GM19351 (cell line): Measurements from ENCODE around the gene CCDC154.
"Not testable (repeated sequence)": the region's sequence is repeated elsewhere in the genome, so short reads cannot be mapped to it uniquely, and the experiment has no call there.

Experiments
- ATAC-seq: cut with Tn5 transposase; IDR thresholded peaks from one replicate; pipeline ENCODE4 v1.9.1; 2021; ENCODE audit warnings: mild to moderate bottlenecking, moderate library complexity; ENCODE audit not compliant: unreplicated experiment

CCDC154 gene

DNA sequence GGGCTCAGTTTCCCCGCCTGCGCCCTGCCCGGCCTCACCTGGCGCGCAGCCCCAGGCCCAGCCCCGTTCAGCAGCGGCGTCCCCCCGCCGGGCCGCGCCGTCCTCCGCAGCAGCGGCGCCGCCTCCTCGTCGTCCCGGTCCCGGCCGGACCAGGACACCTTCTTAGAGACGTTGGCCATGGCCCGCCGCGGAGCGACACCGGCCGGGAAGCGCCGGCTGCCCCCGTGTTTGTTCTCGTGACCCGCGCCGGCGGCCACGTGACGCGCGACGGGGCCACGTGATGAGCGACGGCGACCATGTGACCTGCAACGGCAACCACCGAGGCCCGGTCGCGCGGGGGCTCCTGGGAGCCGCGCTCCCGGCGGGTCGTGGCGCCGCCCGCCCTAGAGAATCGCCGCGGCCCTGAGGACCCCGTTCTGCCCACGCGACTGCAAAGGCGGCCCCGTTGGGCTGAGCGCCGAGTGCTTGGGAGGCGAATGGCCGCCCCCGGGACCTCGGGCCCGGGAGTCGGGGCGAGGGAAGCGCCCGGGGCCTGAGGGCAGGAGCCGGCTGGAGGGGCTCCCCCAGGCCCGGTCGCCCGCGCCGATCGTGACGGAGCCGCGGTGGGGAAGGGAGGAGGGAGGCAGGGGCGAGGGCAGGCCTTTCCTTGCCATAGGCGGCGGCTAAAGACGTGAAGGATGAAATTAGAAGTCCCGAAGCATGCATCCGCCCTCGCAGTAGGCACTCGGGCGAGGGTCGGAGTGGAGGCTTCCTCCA, 30.6 kb upstream of the CCDC154 start, which contains the start of gene CLCN7:
Gene CLCN7, minus strand, starts transcription at position 233 of the 756 bp plus-strand sequence. Its CDS starts 54 bp downstream, at position 179.
- peak; percentile 67 for ATAC-seq

DNA sequence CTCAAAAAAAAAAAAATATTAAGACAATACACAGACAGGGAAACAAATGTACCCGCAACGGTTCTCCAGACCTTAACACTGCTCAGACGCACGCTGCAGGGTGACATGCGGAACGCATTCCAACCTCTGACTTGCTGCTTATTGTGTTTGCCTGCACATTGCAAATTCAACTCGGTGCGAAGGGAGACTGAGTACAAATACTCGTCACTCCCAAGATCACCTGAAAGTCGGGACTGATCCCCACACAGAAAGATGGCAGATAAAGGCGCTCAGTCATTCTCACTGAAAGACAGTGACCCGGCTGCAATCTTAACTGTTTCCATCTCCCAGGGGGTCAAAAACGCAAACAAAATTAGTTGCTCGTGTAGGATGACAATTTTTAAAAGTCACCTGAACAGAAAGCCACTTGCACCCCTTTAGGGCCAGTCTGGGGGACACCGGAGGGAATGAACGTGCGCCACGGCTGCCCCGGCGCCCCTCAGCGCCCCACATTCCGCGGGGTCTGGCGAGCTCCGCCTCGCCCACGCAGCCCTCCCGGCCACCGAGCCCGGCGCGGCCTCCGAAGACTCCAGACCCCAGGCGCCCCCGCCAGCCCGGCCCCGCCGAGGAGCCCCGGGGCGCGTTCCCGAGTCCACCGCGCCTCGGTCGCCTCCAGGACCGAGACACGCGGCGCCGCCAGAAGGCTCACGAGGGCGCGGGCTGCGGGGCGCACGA, 29.9 kb upstream of the CCDC154 start:
- ATAC-seq = no peak

DNA sequence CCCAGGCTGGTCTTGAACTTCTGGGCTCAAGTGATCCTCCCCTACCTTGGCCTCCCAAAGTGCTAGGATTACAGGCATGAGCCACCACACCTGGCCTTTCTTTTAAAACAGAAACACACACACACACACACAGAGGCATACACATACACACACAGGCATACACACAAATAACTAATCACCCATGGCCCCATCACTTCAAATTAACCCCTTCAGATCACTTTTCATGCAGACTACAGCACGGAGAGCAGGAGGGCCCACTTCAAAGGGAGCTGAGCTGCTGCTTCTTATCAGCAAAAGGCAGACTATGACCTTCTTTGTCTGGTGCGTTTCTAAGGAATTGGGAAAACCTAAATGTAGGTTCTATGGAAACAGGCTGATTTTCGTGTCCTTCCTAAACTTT, 28.6 kb upstream of the CCDC154 start:
- ATAC-seq = no peak

DNA sequence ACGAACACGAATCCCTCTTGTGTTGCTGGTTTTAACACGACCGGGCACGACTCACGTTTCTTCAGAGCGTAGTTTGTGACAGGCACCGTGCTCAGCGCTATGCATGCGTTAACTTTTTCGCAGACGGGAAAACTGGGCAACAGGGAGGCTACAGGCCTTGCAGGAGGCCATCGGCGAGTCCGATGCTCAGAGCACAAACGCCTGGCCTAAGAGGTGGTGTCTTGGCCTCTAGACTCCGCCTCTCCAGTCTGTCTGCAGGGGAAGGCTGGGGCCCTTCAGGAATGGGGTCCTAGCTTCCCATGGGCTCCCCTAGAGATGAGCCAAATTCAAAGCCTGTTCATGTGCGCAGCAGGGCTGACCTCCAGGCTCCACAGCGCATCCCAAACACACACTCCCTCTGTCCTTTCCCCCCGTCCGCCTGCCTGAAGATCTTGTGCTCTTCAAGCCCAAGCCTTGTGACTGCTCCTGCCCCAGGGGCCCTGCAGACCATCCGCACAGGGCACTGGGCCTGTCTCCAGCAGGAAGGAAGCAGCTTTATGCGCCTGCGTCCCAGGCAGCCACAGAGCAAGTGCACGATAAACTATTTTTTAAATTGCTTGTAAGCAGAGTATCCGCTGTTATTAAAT, 27.3 kb upstream of the CCDC154 start:
- no peak for ATAC-seq

DNA sequence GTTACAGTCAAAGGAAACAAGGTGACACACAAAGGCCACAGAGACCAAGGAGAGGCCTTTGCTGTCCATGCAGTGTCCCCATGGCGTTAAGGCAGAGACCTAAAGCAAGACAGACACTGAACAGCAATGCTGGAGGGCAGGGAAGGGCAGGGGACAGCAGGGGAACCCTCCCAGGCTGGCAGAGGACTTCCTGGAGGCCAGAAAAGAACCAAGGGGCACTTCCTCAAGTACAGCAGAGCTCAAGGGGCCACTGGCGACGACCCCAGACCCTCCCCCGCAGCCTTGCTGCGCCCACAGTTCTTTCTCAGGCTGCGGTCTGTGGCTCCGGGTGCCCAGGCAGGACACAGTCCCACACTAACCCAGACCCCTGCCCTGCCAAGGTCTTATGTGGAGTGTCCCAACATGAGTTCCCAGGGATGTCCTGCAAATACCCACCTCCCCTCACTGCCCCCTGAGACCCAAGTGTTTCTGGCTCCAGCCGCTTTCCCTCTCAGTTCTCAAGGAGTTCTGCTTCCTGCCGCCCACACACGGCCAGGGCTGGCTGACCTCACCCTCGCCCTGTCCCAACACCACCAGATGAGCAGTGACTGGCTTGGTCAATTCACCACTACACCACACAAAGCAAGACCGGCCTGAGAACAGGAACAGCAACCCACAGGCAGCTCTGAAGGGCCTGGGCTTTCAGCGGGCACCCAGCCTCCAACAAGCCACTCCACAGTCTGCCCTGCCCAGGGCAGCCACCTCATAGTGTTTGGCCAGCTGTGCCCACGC, 26.3 kb upstream of the CCDC154 start:
- ATAC-seq = peak; percentile 33

DNA sequence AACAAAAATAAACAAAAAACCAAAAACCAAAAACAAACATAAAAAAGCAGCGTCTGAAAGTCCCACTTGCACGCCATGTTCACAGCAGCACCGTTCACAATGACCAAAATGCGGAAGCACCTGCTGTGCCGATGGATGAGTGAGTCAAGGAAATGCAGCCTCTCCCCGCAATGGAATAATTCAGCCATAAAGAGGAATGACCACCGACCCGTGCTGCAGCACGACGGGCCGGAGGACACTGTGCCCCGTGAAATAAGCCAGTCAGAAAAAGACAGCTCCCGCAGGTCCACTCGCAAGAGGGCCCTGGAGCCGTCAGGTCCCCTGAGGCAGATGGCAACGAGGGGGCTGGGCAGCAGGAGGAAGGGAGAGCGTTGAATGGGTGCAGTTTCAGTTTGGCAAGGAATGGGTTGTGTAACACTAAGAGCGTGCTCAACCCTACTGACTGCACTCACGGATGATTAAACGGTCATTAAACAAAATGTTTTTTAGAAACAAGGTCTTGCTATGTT, 25.4 kb upstream of the CCDC154 start:
- ATAC-seq = peak; percentile 59

DNA sequence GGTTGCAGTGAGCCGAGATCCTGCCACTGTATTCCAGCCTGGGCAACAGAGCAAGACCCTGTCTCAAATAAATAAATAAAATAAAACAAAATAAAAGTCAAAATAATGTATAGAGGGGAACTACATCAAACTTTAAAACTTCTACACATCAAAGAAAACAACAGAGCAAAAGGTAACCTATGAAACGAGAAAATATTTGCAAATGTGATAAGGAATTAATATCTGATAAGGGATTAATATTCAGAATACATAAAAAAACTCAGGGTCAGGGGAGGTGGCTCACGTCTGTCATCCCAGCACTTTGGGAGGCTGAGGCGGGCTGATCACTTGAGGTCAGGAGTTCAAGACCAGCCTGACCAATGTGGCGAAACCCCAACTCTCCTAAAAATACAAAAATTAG, 24.8 kb upstream of the CCDC154 start:
- ATAC-seq = not testable (repeated sequence)

DNA sequence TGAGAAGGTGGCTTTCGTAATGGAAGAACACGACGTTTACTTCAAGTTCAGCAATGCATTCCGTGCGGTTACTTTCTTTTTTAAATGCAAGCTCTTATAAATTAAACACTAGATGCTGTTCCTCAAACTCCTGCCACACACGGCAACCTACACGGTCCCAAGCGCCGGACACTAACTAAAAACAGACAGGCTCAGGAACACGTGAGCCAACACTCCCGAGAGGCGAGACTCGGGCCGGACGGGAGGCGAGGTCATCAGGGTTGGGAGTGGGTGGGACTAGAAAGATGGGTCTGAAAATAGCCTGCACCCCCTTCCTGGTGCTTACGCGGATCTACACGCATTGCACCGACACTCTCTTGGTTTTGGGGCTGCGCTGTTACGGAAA, 24.1 kb upstream of the CCDC154 start:
- ATAC-seq = no peak

DNA sequence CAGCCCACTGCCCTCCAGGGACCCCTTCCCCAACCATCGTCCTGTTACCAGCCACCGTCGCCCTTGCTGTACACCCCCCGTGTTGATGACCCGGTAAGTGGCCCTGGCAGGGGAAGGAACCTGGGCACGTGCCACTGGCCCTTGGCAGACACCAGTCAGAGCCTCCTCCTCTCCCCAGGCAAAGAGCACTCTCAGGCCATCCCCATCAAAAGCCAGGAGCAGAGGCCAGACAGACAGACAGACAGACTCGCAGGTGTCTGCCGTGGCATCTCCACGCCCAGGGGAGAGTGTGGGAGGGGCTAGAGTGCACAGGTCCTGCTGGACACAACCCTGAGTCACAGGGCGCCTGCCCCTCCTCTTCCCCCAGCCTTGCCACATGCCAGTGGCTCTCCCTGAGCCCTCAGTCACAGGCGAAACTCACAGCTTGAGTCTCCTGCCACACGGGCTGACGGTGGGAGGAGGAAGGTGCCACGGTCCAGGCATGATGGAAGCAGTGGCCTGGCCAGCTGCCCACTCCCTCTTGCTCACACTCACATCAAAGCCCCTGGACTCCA, 22.7 kb upstream of the CCDC154 start:
- ATAC-seq = no peak

DNA sequence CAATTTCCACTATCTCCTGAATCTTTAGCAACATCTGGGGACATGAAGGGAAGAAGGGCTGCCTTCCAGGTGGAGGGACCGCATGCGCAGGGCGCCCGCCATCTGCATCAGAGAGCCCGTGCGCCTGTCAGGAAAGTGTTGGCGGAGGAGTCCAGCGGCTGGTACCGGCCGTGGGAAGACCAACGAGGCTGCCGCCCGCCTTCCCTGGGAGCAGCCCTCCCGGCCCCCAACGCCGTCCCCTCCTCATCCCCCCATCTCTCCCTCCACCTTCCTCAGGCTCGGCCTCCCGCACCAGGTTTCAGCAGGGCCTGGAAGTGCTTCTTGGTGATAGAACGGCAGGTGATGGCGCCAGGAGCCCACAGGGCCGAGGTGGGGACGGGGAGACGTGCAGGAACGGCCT, 21.7 kb upstream of the CCDC154 start:
- ATAC-seq = no peak

DNA sequence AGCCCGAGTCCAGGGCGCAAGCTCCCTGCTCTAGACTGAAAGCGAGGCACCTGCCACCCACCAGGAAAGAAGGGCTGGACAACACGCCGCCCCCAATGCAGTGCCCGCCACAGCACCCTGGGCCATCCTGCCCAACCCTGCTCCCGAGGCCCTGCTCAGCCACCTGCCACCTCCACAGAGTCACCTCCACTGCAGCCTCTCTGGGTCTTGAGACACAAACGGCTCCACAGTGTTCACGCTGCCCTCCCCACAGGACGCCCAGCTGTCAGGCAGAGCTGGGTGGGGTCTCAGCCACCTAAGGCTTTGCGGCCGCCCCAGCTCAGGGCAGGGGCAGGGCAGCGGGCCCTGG, 21.2 kb upstream of the CCDC154 start:
- no peak for ATAC-seq

DNA sequence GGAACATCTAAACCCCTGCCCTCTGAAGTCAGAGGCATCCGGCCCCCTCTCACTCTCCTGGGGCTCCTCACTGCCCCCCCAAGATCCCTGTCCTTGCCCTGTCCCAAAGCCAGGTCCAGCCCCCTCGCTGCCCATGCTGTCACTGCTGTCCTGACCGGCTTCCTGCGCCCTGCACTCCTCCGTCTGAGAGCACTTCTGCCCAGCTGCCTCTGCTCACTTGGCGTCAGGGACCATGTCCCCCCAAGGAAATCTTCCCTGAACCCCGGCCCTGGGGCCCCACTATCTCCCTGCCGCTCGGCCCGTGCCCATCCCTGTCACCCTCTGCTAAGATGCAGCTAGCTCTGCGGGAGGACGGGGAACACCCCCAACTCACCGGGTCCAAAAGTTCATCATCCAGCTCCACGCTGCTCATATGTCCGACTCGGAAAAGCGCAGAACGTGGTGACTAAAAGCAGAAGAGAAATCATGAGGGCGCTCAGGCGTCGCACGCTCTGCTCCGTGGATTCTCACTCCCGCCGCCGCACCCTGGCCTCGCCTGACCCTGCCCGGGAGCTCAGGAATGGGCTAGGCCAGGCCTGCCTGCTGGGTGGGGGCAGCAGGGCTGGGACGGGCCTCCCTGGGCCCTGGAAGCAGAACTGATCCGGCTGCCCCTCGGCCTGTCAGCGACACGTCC, 20.7 kb upstream of the CCDC154 start:
- ATAC-seq = no peak

DNA sequence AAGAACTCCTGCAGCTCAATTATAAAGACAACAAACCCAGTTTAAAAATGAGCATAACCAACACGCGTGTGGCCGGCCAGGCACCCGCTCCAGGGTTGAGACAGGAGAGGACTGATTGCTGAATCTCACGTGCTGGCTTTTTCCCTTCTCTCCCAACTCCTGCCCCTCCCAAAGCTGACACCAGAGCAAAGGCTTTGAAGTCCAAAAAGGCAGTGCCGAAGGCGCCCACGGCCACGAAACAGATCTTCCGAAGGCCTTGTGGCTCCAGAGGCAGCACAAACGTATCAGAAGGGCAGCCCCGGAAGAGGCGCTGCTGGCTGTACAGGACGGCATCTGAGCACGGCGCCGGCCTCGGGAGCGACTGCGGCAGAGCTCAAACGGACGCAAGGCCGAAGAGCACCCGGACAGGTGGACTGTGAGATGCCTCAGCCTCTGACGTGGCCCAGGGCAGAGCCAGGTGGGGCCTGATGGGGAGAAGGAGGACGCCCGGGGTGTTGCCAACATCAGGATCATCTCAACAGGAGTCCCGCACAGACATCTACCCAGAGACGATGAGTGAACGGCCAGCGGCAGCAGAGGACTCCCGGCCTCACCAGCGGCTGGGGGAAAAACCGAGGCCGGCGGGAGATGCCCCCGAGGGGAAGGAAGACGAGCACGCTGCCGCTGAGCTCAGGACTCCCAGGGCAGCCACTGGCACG, 20.0 kb upstream of the CCDC154 start:
- ATAC-seq = no peak

DNA sequence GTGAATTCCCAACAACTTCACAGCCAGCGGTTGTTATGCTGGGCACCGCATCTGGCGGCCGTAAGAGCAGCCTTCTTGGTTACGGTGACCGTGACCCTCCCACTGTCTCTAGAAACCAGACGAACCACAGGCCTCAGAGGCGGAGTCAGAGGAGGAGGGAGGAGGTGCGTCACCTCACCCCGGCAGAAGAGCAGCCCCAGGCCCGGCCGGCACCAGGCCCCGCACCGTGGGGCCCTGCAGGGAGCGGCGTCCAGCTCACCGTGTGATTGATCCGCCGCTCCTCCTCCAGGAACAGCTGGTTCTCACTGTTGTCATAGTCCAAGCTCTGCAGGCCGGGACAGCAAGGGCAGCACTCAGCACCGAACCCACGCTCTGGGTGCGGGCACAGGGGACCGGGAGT, 16.8 kb upstream of the CCDC154 start:
- ATAC-seq = no peak

DNA sequence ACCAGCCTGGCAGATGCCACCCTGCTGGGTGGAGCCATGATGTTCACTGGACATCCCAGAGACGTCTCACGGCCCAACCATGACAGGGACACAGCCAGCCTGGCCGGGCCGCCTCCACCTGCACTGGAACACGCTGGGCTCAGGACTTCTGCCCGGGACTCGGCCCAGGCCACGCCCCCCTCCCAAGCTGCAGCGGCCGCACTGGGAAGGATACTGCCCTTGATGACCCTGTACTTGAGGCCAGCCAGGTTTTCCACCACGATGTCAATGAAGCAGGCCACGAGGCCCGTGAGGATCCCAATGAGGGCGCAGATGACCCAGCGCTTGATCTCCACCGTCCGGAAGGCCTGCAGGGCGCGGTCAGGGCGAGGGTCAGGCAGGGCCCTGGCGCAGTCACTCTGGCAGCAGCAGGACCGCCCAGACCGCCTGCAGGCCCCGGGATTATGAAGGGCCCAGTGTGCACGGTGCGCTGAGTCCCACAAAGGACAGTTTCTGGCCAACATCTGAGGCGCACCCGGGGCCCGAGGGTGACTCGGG, 16.3 kb upstream of the CCDC154 start:
- no peak for ATAC-seq

DNA sequence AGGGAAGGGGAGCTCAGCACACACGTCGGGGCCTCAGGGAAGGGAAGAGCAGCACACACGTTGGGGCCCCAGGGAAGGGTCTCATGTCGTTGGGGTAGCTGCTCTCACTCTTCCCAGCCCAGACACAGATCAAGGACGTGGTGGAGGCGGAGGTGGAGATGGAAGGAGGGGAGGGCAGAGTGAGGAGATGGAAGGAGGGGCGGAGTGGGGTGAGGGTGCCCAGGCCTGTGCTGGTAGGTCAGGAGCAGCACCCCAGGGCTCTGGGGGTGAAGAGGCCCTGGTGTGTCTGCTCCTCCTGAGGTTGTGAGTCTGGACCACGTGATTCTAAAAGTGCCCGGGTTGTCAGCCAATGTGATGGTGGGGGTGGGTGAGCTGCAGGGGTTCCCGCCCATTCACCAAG, 15.6 kb upstream of the CCDC154 start:
- no peak for ATAC-seq

DNA sequence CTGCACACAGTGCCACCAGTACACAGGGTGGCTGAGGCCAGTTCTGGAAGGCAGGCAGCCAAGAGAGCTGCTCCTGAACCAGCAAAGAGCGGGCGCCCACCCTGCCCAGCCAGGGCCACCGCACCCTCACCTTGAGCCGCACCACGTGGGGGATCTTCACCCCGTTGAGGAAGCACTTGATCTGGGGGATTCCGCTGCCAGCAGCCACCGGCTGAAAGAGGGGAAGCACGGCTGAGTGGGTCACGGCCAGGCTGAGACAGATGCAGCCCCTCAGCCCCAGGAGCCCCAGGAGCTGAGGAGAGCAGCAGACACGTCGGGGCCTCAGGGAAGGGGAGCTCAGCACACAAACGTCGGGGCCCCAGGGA, 14.6 kb upstream of the CCDC154 start:
- no peak for ATAC-seq

DNA sequence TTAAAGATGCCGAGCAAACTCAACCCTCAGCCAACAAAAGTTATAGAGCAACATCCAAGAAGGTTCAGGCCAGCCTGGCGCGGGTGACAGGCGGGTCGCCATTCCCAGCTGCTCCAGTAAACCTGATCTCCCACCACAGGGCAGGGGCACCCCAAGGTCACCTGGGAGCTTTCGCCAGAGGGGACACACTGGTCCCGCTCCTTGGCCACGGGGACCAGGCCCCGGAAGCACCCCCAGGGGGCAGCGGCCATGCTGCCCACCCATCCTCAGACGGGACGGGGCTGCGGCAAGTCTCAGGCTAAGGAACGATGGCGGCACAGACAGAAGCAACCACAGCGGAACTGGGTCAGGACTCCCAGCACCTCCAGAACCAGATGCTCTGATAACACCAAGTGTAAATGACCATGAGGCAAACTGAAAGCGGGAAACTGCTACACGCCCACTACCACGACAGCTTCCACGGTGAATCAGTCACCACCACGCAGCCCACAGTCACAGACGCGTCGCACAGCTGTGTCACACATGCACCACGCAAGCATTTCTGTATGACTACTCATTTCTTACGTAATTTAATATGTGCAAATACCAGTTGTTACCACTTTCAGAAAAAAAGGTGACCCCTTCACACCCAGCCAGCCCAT, 14.1 kb upstream of the CCDC154 start:
- ATAC-seq = no peak
